ENCODE data around the gene SLC38A9. TPM values are rescaled to one million over a fixed set of nuclear protein-coding genes. Genes with fewer than 3 reads are reported as not detected.

SLC38A9 gene
- total RNA-seq, 1 experiment from 2014 or later: 27.0 TPM

DNA sequence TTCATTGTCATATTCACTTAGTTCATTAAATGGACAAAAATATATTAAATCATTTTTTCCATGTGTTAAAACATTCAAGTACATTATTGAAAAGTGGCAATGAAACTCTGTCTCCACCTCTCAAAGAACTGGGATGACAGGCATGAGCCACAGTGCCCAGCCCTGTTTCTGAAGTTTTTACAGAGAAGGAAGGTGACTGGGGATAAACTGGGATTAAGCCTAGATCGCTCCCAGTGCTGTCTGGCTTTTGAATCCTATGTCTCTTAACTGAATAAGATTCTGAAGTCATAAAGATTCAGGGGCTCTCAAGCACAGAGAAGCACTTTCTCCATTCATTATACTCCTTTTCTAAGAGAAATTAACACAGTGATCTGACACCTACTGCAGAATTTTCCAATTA is 88.3 kb downstream of the SLC38A9 start:
- Mint-ChIP-seq H3K36me3 (no peaks in the 10 kb centered on the region), H3K27me3 (ENCODE audit: low read depth) (no peaks in the 10 kb centered on the region), H3K4me3 (no peak overlapping the region), H3K4me1 (peaks cover 52% of the 10 kb centered on the region), H3K27ac (peak overlapping the region; percentile 99), H3K9me3 (no peaks in the 10 kb centered on the region)
- no peak for DNase-seq (ENCODE audit: low spot score)
- CTCF ChIA-PET: no interaction called here
- no peak for ATAC-seq
- TF ChIP-seq, protein P1, sequence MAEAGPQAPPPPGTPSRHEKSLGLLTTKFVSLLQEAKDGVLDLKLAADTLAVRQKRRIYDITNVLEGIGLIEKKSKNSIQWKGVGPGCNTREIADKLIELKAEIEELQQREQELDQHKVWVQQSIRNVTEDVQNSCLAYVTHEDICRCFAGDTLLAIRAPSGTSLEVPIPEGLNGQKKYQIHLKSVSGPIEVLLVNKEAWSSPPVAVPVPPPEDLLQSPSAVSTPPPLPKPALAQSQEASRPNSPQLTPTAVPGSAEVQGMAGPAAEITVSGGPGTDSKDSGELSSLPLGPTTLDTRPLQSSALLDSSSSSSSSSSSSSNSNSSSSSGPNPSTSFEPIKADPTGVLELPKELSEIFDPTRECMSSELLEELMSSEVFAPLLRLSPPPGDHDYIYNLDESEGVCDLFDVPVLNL (CRISPR knock-in tag; IDR thresholded peaks at IDR 0.05; ENCODE audit: borderline replicate concordance, low read depth): no peak
- POLR2A ChIA-PET: no interaction called here

DNA sequence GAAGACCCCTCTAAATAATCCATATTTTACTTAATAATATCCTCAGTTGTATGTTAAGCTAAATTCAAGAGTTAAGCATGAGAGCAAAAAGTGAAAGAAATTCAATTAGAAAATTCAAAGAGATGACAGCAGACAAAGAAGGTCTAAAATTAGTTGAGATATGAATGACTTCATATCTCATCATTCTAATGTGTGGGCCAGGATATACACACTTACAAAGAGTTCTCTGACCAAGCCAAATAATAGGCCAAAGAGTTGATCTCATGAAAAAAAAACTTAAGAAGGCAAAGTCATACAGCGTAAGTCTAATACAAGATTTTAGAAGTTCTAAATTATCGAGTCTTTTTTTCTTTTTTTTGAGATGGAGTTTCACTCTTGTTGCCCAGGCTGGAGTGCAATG is 89.7 kb downstream of the SLC38A9 start:
- DNase-seq (ENCODE audit: low spot score) (no peak), ATAC-seq (no peak)
- CTCF ChIA-PET: no interaction called here
- H3K36me3 Mint-ChIP-seq: no peaks in the 10 kb centered on the region
- no peak overlapping the region for H3K4me3 Mint-ChIP-seq
- no peaks in the 10 kb centered on the region for H3K27me3 Mint-ChIP-seq (ENCODE audit: low read depth)
- H3K9me3 Mint-ChIP-seq: peaks cover 4% of the 10 kb centered on the region; the same call in 1 of the 2 replicates
- POLR2A ChIA-PET: no interaction called here
- TF ChIP-seq ZNF317 (CRISPR knock-in tag; IDR thresholded peaks at IDR 0.05; ENCODE audit: borderline replicate concordance, low read depth): no peak
- TF ChIP-seq PRRX2 (CRISPR knock-in tag; IDR thresholded peaks at IDR 0.05): no peak
- TF ChIP-seq FOXJ3 (CRISPR knock-in tag; IDR thresholded peaks at IDR 0.05; ENCODE audit: borderline replicate concordance): no peak
- TF ChIP-seq, protein P2, sequence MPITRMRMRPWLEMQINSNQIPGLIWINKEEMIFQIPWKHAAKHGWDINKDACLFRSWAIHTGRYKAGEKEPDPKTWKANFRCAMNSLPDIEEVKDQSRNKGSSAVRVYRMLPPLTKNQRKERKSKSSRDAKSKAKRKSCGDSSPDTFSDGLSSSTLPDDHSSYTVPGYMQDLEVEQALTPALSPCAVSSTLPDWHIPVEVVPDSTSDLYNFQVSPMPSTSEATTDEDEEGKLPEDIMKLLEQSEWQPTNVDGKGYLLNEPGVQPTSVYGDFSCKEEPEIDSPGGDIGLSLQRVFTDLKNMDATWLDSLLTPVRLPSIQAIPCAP (CRISPR knock-in tag; IDR thresholded peaks at IDR 0.05): no peak
- no peak for TF ChIP-seq RORB (CRISPR knock-in tag; IDR thresholded peaks at IDR 0.05)
- TF ChIP-seq ATF3 (CRISPR knock-in tag; conservative IDR thresholded peaks at IDR 0.05): no peak
- no peak for TF ChIP-seq ELF4 (CRISPR knock-in tag; IDR thresholded peaks at IDR 0.05; ENCODE audit: low read depth)
- TF ChIP-seq, protein P3, sequence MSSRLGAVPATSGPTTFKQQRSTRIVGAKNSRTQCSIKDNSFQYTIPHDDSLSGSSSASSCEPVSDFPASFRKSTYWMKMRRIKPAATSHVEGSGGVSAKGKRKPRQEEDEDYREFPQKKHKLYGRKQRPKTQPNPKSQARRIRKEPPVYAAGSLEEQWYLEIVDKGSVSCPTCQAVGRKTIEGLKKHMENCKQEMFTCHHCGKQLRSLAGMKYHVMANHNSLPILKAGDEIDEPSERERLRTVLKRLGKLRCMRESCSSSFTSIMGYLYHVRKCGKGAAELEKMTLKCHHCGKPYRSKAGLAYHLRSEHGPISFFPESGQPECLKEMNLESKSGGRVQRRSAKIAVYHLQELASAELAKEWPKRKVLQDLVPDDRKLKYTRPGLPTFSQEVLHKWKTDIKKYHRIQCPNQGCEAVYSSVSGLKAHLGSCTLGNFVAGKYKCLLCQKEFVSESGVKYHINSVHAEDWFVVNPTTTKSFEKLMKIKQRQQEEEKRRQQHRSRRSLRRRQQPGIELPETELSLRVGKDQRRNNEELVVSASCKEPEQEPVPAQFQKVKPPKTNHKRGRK (CRISPR knock-in tag; IDR thresholded peaks at IDR 0.05; ENCODE audit: borderline replicate concordance): no peak
- no peak for TF ChIP-seq ZNF671 (CRISPR knock-in tag; IDR thresholded peaks at IDR 0.05)
- TF ChIP-seq PREB (CRISPR knock-in tag; IDR thresholded peaks at IDR 0.05; ENCODE audit: borderline replicate concordance): no peak
- no peak for TF ChIP-seq MXD4 (CRISPR knock-in tag; IDR thresholded peaks at IDR 0.05; ENCODE audit: borderline replicate concordance)
- TF ChIP-seq, protein P4, sequence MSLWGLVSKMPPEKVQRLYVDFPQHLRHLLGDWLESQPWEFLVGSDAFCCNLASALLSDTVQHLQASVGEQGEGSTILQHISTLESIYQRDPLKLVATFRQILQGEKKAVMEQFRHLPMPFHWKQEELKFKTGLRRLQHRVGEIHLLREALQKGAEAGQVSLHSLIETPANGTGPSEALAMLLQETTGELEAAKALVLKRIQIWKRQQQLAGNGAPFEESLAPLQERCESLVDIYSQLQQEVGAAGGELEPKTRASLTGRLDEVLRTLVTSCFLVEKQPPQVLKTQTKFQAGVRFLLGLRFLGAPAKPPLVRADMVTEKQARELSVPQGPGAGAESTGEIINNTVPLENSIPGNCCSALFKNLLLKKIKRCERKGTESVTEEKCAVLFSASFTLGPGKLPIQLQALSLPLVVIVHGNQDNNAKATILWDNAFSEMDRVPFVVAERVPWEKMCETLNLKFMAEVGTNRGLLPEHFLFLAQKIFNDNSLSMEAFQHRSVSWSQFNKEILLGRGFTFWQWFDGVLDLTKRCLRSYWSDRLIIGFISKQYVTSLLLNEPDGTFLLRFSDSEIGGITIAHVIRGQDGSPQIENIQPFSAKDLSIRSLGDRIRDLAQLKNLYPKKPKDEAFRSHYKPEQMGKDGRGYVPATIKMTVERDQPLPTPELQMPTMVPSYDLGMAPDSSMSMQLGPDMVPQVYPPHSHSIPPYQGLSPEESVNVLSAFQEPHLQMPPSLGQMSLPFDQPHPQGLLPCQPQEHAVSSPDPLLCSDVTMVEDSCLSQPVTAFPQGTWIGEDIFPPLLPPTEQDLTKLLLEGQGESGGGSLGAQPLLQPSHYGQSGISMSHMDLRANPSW (CRISPR knock-in tag; conservative IDR thresholded peaks at IDR 0.05; ENCODE audit: low read depth): no peak
- no peak for TF ChIP-seq ZNF423 (CRISPR knock-in tag; IDR thresholded peaks at IDR 0.05)
- TF ChIP-seq NFATC4 (CRISPR knock-in tag; IDR thresholded peaks at IDR 0.05): no peak
- TF ChIP-seq ATF1 (CRISPR knock-in tag; IDR thresholded peaks at IDR 0.05): no peak
- TF ChIP-seq OVOL2 (CRISPR knock-in tag; IDR thresholded peaks at IDR 0.05; ENCODE audit: borderline replicate concordance): no peak
- no peak for TF ChIP-seq PRDM15 (CRISPR knock-in tag; IDR thresholded peaks at IDR 0.05)
- TF ChIP-seq AR (CRISPR knock-in tag; IDR thresholded peaks at IDR 0.05): no peak
- no peak for TF ChIP-seq CREM (CRISPR knock-in tag; IDR thresholded peaks at IDR 0.05)
- H3K27ac Mint-ChIP-seq: no peak overlapping the region
- H3K4me1 Mint-ChIP-seq: peaks cover 42% of the 10 kb centered on the region

All from WTC11 (cell line).